Measurements from ENCODE around the gene NKRF.
"Not testable (repeated sequence)": the region's sequence is repeated elsewhere in the genome, so short reads cannot be mapped to it uniquely, and the experiment has no call there.

Gene NKRF

DNA sequence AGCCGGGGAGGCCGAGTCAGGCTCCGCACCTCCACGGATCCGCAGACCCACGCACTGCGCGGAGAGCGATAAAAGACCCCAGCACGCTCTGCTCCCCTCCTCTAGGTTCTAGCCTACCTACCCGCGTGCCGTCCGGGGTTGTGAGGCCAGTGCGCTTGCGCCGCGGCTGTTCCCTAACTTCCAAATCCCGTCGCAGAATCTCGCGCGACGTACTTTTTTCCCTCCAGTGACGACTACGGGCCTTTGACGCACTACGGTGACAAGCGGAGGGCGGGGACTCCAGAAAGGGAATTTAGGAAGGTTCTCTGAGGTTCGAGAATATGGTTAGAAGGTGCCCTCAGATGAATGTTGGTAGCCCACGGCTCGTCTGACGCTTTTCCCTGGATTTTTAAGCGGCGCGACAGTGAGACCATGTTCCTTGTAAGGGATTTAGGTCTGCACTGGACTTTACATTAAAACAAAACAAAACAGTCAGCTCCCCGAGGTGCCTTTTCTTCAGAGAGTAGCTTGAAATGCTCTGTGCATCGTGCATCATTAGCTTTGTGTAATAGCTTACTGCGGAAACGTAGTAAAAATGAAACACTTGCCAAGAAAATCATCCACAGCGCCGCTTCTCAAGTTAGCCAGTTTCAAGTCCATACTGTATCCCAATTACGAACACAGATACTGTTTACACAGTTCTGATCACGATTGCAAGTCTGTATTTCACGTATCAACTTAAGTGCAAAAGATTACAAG lies at the start of gene NKRF:
NKRF (minus strand) TSS at position 145 of the 738 bp plus-strand sequence.
- DNase-seq = peak; percentile 92

- DNase-seq = peak; percentile 78
These were observed 48.9 kb upstream of the NKRF start for GRCh38 chrX:119655125-119655524.

DNA sequence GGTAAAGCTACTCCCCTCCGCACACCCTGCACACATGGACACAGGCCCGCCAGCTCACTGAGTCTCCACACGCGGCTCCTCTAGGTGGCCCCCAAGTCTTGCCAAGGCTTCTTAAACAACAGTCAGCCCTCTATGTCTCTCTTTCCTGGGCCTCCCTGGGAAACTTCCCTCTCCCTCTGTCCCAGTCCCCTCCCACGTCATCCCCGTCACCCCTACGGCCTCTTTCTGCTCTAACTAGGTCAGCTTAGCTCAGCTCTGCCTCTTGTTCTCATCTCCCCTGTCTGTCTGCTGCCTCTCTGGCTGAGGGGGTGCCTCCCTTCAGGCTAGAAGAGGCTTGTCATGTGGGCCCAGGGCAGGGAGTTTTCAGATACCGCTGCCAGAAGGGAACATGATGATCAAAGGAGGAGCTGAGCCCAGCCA lies 47.9 kb upstream of the NKRF start:
- no peak for DNase-seq

GRCh38 chrX:119648421-119648775 lies 42.2 kb upstream of the NKRF start:
- no peak for DNase-seq

- peak; percentile 77 for DNase-seq
These were observed 41.6 kb upstream of the NKRF start for GRCh38 chrX:119647552-119648420.

GRCh38 chrX:119647089-119647488 lies 40.9 kb upstream of the NKRF start:
- DNase-seq = no peak

DNA sequence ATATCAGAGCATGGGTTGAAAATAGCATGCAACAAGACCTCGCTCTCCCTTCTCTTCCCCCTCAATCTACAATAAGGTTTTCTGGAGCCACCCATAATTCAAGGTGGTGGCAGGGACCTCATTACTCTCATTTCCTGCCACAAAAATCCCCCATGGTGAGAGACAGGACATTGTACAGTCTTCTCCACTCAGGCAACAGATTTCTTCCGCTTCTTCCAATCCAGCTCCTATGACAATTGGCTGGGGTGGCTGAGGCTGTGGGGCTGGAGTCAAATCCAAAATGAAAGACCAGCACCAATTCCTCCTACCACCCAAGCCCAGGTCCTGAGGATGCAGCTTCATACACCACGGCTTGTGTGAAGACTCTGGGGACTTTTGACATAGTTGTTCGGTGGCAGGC lies 40.3 kb upstream of the NKRF start:
- DNase-seq = no peak

DNA sequence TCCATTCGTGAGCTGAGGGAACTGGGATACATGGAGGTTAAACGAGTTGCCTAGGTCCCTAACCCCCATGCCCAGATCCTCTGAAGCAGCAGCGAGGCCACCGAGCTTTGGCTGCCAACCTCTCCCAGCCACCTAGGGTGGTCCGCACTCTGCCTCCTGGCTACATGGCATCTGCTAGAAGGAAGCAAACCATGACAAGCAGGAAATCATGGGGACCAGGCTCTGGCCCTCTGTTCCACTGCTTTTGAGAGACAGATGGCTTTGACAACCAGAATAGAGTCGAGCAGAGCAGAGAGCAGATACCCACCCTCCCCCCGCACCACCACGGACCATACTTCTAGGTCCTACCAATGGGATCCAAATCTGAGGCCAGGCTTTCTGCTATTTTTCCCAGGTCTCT lies 37.5 kb upstream of the NKRF start:
- no peak for DNase-seq

DNA sequence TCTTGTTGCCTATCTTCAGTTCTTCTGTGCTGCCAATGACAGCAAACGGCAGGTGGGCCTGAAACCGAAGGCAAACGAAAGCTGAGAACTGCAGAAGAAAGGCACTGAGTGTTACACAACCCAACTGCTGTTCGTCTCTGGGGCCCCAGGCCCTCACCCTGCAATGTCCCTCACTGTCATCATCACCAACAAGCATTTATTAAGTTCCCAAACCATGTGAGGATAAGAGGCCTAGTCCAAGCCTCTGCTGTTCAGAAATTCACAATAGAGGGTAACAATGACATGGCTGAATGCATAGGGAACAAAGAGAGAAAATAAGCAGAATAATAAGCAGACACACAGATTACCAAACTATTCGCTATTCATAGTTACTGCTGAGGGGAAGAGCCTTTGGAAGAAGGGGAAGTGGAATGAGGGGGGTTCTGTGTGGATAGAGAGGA lies 34.5 kb upstream of the NKRF start:
- no peak for DNase-seq

- DNase-seq = no peak
These were observed 32.7 kb upstream of the NKRF start for GRCh38 chrX:119638725-119639471.

GRCh38 chrX:119637421-119637820 lies 31.2 kb upstream of the NKRF start:
- not testable (repeated sequence) for DNase-seq

GRCh38 chrX:119636419-119636818 lies 30.2 kb upstream of the NKRF start:
- DNase-seq = no peak

GRCh38 chrX:119635799-119636198 lies 29.6 kb upstream of the NKRF start:
- no peak for DNase-seq

DNA sequence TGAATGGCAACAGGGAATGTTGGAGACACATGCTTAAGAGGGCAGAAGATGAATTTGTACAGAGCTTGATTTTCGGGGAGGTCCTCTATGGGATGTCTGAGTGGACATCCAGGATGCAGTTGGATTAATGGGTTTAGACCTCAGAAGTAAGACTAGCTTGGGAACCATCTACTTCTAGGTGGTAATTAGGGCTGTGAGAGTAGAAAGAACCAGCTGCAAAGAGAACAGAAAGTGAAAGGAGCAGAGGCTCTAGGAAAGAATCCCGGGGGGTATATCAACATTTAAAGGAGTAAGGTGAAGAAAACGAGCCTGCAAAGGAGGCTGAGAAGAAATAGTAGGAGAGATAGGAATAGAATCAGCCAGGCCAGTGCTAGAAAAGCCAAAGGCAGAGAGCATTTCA lies 29.0 kb upstream of the NKRF start:
- no peak for DNase-seq

GRCh38 chrX:119625843-119626242 lies 19.6 kb upstream of the NKRF start:
- DNase-seq = no peak

DNA sequence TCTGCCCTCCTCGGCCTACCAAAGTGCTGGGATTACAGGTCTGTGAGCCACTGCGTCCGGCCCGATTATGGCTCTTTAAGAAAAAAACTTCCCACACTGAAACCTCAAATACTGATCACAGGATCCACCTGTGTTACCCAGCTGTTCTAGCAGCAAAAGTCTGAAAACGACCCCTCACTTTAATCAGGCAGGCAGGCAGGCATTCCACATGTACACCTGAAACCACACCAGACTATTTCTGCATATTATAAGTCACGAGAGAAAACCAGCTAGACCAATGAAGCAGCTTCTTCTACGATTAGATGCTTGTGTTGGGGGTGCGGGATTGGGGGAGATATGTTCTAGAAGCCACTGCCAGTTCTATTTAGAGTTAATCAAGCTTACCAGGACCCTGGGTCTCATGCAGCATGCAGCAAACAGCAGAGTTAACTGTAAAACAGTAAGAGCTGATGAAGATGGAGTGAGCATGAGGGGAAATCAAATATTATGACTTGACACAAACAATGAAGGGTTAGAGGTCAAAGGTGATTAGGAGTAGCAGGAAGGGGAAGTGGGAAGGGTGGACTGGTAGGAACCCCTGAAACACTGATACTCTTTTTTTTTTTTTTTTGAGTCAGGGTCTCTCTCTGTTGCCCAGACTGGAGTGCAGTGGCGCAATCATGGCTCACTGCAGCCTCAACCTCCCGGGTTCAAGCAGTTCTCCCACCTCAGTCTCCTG lies 18.9 kb upstream of the NKRF start:
- no peak for DNase-seq

DNA sequence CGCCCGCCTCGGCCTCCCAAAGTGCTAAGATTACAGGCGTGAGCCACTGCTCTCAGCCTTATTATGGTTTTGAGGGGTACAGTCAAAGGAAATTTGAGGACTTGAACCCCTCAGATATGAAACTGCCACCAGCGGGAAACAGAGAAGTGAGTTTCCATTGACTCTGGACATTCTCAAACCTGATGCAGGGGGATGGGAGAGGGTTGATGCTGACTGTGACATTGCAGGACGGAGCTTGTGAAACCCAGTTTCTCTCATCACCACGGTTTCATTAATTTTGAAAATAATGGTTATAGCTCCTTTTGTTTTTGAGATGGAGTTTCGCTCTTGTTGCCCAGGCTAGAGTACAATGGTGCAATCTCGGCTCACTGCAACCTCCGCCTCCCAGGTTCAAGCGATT lies 18.2 kb upstream of the NKRF start:
- no peak for DNase-seq

- no peak for DNase-seq
These were observed 16.4 kb upstream of the NKRF start for GRCh38 chrX:119622356-119623232.

- no peak for DNase-seq
These were observed 12.2 kb upstream of the NKRF start for GRCh38 chrX:119618439-119618838.

DNA sequence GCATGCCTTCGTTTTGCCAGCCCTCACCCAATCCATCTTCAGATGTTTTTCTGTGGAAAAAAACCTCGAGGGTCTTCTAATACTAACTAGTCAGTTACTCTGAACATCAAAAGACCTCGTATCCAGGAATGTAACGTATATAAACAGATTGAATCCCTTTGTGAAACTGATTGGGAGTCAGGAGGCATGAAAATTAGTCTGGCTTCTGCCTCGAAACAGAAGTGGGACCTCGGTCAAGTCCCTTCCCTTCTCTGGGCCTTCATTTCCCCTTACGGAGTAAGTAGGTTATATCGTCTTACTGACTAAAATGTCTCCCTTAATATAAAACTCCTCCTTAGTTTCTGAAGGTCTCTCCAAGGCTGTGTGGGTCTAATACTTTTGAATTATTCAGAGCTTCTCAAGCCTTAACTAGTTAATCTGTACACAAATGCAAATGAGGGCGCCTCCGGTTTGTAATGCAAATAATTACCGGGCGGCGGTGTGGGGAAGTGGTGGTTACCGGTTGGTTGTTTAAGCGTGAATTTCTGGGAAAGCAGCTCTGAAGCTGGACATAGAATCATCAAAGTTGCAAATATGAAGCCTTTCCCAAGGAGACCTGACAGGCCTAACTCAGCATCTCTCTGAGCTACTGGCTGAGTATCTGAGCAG lies 11.4 kb upstream of the NKRF start:
- no peak for DNase-seq

DNA sequence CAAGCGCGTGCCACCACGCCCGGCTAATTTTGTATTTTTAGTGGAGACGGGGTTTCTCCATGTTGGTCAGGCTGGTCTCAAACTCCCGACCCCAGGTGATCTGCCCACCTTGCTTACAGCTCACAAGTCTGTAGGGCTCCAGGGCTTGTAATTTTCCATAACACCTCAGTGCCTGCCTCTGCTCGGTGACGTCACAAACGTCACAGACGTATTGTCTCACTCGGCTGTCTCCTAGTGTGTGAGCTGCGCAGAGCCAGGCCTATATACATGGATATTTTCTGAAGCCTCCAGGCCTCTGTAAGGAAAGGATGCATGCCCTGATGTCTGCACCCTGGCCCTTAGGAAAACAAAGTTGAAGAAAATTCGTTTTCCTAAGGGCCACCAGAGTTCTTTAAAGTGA lies 8.6 kb upstream of the NKRF start:
- DNase-seq = no peak
